Stimulated activated CD8-positive, alpha-beta memory T cell treated with anti-CD3 and anti-CD28 coated beads, Interleukin-15, amount 100 ng/mL, for 48 hours (primary cell): Measurements from ENCODE around the gene RNU7-1.

Source experiments
- DNase-seq, 2 donors: peaks; one replicate each; pipeline ENCODE4 v3.0.0-alpha.2; 2020; ENCODE audit warnings: low read depth in 2 of 2

Gene RNU7-1

GRCh38 chr12:6953442-6954315 is 10.1 kb downstream of the RNU7-1 start:
- DNase-seq = peak; percentile 77 to 82

DNA sequence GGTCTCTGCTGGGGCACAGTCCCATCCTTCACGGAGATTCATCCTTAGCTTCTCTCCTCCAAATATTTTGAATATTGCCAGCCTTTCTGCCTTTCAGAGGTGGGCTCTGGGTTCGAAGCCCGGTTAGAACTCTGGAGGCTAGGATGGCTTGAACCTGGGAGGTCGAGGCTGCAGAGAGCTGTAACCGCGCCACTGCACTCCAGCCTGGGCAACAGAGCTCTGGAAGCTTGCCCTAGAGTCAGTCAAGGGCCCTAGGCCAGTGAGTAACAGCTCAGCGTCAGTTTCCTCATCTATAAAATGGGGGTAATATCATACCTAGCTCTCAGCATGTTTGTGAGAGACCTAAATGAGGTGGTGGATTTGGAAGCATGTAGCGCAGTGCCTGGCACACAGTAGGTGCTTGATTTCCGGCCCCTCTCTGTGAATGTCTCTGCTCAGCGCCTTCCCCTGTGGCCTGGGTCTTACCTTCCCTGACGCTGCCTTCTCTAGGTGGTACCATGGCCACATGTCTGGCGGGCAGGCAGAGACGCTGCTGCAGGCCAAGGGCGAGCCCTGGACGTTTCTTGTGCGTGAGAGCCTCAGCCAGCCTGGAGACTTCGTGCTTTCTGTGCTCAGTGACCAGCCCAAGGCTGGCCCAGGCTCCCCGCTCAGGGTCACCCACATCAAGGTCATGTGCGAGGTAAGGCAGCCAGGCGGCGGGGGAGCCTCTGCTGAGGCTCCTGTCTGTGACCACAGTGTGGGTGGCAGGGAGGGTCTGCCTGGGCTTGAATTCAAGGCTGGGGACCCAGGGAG is 10.9 kb downstream of the RNU7-1 start:
- DNase-seq = no peak

DNA sequence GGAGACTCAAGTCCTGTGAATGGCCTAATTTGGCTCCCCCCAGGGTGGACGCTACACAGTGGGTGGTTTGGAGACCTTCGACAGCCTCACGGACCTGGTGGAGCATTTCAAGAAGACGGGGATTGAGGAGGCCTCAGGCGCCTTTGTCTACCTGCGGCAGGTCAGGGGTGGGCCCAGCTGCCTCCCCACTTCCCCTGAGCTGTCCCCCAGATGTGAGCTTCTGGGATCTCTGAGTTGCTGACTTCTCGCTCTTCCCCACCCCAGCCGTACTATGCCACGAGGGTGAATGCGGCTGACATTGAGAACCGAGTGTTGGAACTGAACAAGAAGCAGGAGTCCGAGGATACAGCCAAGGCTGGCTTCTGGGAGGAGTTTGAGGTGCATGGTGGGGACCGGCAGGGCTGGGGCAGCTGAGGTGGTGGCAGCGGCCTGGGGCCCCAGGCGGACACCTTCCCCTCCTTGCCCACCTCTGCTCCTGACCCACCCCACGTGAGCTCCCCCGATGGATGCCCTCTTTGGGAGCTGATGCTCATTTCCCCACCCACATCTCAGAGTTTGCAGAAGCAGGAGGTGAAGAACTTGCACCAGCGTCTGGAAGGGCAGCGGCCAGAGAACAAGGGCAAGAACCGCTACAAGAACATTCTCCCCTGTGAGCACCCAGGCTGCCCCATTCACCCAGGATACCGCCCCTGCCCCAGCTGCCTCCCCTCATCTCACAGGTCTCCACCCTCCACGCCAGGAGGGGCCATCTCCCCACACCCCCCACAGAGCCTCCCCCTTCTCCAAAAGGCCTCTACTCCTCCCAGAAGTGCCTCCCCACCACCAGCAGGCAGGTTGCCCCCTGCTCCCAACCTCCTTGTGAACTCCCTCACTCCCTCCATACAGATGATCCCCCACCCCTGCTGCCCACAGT is 11.7 kb downstream of the RNU7-1 start:
- no peak for DNase-seq

GRCh38 chr12:6956021-6956727 is 12.6 kb downstream of the RNU7-1 start:
- no peak for DNase-seq

GRCh38 chr12:6957151-6957701 is 13.6 kb downstream of the RNU7-1 start:
- DNase-seq = no peak

- no peak for DNase-seq
These were observed 14.4 kb downstream of the RNU7-1 start for GRCh38 chr12:6957741-6958608.

DNA sequence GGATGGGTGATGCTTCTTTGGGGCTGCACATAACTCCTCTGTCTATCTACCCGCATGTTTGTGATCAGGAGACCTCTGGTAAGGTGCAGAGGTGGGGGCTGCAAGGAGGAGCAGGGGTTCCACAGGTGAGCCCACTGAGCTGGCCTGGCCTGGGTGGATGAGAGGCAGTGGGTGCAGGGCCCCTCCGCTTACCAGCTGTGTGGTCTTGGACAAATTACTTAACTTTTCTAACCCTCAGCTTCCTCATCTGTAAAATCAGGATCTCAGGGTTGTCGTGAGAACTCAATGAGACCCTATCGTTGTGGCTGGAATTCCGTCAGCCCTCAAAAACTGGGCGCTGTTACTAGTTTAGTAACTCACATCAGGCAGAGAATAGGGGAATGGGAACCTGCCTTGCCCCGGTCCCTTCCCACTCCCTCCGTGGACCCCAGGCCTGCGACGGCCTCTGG is 15.0 kb downstream of the RNU7-1 start:
- no peak for DNase-seq

- DNase-seq = no peak
These were observed 15.6 kb downstream of the RNU7-1 start for GRCh38 chr12:6959058-6959804.

DNA sequence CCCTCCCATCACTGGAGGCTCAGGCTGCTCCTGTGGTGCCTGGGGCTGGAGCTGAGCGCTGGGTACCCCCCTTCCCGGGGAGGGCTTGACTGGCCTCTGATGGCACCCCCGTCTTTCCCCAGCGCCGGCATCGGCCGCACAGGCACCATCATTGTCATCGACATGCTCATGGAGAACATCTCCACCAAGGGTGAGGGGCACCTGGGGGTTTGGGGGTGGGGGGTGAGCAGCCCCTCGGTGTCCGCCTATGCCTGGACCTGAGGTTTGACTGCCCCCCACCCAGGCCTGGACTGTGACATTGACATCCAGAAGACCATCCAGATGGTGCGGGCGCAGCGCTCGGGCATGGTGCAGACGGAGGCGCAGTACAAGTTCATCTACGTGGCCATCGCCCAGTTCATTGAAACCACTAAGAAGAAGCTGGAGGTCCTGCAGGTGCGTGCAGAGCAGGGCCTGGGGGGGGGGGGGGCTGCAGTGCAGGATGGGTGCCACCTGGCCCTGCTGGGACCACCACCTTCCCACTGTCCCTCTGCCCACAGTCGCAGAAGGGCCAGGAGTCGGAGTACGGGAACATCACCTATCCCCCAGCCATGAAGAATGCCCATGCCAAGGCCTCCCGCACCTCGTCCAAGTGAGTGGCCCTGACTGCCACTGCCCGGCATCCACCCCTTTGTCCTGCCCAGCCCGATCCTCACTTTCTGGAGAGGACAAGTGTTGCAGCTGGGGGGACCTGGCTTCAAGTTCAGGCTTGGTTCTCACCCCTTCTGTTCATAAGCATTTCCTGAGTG is 16.4 kb downstream of the RNU7-1 start:
- no peak for DNase-seq

DNA sequence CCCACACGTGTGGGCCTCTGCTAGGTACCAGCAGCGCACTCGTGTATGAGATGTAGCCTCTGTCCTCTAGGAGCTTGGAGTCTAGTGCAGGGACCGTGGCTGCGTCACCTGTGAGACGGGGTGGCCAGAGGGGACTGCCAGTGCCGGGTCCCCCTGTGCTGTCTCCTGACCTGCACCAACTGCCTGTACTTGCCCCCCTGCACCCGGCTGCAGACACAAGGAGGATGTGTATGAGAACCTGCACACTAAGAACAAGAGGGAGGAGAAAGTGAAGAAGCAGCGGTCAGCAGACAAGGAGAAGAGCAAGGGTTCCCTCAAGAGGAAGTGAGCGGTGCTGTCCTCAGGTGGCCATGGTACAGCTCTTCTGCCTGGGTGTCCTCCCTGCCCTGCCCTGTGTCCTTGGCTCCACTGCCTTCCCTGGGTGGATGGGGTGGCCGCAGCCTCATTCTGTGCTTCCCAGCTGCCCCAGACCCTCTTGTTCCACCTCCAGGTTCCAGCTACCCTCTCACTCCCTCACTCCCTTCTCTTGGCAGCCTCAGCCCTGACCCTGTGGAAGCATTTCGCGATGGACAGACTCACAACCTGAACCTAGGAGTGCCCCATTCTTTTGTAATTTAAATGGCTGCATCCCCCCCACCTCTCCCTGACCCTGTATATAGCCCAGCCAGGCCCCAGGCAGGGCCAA is 17.1 kb downstream of the RNU7-1 start:
- no peak for DNase-seq

DNA sequence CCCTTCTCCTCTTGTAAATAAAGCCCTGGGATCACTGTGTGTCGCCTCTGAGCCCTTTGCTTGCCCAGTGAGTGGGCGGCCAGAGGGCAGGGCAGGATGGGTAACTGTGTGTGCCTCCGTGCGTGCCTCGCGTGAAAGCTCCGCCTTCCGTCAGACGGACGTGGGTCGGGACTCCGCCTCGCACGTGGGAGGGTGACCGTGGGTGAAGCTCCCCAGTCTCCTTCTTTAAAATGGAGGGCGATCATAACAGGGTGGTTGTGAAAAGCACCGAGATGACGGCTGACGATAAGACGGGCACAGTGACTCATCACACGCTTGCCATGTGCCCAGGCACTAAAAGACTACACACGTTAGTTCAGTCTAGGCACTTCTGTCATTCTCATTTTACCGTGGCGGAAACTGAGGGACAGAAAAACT is 17.7 kb downstream of the RNU7-1 start:
- peak; percentile 90 to 93 for DNase-seq

- DNase-seq = no peak
These were observed 18.2 kb downstream of the RNU7-1 start for GRCh38 chr12:6961695-6962284.

DNA sequence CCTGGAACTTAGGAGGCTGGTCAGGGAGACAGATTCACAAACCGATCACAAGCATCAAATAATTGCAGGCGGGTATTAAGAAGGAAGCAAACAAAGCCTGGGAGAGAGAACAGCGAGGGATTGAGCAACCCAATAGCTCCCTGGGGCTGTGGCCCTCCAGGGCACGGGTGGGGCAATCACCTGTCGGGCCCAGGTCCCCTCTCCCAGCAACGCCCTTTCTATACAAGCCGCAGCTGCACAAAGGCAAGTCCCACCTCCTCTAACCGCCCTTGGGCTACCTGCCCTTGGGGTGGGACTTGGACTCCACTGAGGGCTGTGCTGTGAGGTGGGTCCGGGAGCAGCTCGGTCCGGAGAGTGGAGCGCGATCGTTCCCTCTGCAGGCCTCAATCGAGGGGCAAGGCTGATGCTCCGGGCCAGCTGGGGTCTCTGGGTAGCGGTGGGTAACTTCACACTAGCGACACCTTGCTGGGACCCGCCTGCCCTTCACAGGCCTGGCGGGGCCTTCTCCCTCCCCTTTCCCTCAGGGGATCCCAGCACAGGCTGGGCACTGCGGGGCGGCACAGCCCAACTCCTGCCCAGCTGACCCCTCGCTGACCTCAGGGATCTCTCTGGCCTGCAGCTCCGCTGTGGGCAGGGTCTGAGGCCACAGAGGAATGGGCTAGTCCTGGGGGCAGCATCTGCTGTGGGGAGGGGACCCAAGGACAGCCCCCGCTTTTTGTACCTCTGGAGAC is 18.8 kb downstream of the RNU7-1 start:
- DNase-seq = no peak

GRCh38 chr12:6963016-6963731 is 19.6 kb downstream of the RNU7-1 start:
- no peak for DNase-seq

DNA sequence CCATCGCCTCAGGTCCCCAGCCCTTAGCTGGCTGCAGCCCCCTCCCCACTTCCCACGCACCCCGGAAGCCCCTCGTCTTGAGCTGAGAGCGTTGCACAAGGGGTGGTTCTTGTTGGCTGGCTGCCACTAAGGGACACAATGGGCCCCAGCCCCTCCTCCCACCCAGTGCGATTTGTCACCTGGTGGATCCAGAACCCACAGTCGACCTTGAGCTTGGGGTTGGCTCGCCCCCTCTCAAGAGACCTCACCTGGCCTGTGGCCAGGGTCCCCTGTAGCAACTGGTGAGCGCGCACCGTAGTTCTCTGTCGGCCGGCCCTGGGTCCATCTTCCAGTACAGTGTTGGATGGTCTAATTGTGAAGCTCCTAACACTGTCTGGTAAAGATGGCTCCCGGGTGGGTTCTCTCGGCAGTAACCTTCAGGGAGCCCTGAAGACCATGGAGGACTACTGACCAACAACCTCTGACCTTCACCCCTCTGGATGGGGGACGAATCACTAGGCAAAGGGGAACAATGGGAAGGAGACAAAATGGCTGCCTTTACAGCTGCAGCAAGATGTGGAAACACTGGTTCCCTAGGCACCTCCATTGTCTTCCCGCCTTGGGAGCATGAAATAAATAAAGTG is 20.3 kb downstream of the RNU7-1 start:
- no peak for DNase-seq
